NCI-H1048 (cell line): ENCODE measurements around the gene SNX19.

Experiments
- DNase-seq: peaks from one replicate; lab custom pipeline; 2025; lab: John Stamatoyannopoulos, UW

SNX19 gene

DNA sequence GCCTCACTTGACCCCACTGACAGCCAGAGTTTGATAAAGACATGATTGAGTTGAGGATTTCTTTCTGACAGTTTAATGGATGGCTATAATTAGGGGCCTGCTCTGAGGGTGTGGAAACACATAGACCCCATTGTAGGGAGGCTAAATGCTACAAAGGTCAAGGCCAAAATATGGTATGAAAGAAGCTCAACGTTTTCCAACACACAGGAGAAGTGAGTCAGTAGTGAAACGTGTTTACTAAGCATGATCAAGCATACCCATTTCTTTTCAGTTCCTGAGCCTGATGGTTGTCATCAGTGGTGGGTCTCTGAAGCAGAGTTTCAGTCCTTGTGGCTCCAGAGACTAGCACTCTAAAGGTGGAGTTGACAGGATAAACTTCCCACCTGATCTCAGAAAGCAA lies 69.7 kb downstream of the SNX19 start:
- no peak for DNase-seq

- no peak for DNase-seq
Measured at GRCh38 chr11:130842001-130842400, 74.3 kb downstream of the SNX19 start.

DNA sequence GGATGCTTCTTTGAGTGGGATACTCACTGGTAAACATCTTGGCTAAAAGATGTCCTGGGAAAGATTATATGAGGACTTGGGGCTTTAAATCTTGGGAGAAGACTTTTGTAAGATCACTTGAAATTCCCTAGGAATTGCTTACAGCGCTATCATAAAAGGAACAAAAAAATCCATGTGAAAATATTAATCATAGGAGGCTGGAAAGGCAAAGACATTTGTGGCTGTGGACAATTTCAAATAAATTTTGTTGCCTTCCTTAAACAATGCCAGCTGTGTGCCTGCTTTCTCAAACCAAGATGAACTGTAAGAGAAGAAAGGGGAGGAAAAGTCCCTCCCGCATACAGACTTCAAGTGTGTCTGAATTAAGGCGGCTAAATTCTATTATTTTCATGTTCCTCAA lies 75.6 kb downstream of the SNX19 start:
- no peak for DNase-seq

GRCh38 chr11:130839981-130840666 lies 76.2 kb downstream of the SNX19 start:
- no peak for DNase-seq

DNA sequence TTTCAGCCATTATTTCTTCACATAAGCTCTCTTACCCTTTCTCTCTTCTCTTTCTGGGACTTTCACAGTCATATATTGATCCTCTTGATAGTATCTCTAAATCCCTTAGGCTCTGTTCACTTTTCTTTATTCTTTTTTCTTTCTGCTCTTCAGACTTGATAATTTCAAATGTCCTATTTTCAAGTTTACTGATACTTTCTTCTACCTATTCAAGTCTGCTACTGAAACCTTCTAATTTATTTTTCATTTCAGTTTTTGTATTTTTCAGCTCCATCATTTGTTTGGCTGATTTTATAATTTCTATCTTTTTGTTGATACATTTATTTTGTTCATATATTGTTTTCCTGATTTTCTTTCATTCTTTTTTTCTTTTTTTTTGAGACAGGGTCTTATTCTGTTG lies 79.1 kb downstream of the SNX19 start:
- no peak for DNase-seq

GRCh38 chr11:130834886-130835285 lies 81.4 kb downstream of the SNX19 start:
- DNase-seq: no peak

DNA sequence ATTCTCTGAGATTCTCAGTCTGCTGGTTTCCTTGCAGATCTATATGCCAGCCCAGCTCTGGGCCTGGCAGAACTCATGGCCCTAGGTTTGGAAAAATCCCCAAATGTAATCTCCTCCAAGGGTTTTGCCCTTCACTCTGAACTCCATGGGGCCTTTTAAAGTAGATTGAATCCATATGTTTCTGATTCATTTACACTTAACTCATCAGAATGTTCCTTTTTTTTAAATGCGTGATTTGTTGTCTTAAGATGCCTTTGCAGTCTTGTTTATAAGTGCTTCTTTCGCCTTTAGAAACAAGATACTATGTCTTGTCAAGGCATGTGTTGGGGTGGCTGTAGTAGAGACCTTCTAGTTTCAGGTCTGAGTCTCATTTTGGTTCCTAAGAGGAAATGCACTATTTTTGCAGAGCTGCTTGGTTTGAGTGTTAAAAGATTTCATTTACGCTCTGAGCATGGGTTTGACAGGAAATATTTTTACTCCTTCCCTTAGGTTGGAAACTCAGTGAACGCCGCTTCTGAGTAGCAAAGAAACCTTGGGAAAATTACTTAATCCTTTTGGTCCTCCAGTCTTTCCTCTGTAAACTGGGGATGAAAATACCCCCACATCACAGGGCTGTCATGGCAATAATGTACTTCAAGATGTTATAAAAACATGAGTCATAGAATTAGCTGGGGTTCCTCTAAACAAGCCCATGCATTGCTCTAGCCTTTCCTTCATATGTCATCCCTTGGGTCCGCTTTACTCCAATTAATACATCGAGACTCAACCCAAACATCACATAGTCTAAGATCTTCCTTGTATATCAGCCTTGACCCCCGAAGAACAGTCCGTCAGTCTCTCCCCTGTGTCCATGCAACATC lies 83.5 kb downstream of the SNX19 start:
- DNase-seq: no peak

DNA sequence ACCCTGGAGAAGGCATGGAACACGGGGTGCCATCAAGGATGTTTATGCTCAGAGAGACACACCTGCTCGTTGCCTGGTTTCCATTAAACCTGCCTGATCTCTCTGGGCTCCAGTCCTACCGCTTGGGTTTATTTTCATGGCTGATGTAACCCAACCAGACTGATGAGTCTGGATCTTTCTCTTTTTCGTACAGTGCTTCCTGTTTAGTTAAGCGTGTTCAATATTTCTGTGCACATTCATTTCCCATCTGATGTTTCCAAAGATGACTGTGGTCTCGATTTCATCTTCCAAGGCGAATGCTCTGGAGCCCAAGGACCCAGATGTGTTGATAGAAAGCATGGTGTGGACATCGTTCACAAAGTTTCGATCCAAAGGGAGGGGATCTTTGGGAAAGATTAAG lies 84.3 kb downstream of the SNX19 start:
- DNase-seq: no peak

- DNase-seq: no peak
Measured at GRCh38 chr11:130831506-130831905, 84.8 kb downstream of the SNX19 start.

DNA sequence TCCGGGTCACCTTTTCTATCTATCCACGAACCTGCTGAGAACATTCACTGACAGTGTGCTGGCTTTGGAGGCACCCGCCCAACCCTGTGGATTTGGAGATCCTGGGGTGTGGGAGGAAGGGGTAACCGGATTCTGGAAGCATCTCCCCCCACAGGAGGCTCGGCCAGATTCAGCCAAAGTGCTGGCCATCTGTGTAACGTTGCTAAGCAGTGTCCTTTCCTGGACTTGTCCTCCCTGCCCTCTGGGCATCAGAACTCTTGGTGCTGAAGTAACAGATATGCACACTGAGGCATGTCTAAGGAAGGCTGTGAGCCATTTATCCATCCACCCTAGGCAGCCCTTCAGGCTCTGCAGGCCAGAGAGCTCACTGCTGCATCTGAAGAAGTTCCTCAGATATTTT lies 85.7 kb downstream of the SNX19 start:
- no peak for DNase-seq

- DNase-seq: no peak
Measured at GRCh38 chr11:130829920-130830511, 86.3 kb downstream of the SNX19 start.

DNA sequence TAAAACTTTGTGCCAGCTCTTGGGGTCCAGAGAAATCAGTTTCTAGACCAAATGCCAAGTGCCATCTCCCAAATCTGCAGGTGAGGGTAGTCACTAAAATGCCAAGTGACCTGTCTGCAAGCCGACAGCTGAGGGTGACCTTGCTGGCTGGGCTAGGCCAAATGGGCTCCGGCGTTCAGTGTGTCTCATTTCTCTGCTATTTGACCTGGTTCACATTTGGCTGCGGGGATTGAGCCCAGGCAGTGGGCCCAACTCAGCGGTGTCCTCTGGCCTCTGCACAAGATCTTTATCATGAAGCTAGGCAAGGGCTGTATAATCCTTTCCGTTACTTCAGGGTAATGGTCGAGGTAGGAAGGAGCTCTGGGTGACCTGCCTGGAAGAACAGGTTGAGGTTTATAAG lies 87.5 kb downstream of the SNX19 start:
- DNase-seq: no peak

- DNase-seq: no peak
Measured at GRCh38 chr11:130827451-130828377, 88.6 kb downstream of the SNX19 start.

GRCh38 chr11:130826572-130826971 lies 89.7 kb downstream of the SNX19 start:
- no peak for DNase-seq

DNA sequence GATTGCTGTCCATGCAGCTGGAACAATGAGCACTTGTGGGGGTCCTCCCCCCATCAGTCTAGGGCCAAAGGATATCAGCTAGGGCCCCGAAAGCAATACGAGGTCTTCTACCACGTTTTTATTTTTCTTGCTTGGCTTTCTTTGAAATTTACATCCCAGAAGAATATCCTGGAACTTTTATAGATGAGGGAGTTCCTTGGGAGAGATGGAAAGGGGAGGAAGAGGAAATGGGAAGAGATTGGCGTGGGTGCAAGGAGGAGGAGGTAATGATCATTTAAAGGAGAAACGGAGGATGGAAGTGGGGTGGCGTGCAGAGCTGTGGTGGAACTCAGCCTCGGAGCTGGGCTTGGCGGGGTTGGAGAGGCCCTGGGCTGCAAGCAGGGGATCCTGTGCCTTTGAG lies 90.3 kb downstream of the SNX19 start:
- DNase-seq: no peak

DNA sequence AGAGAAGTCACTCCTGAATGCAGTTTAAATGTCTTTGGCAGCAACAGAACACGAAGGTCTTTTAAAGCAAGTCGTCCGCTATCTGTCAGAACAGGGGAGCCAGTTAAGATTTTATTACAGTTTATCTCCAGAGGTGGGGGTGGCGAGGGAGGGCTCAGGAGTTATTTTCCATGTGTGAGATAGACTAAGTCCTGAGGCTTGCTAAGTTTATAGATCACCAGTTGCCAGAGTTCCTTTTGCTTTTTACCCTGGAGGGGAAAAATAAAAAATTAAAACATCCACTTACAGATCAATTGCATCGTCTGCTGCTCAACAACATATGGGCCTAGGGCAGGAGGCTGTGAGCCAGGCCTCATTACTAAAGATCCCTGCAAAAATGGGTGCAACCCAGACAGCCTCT lies 90.7 kb downstream of the SNX19 start:
- no peak for DNase-seq
